HG03159 (cell line): ENCODE data around the gene ZNF521.

Source experiments
- ATAC-seq: cut with Tn5 transposase; IDR thresholded peaks from one replicate; pipeline ENCODE4 v1.9.1; 2021; ENCODE audit warnings: mild to moderate bottlenecking, moderate library complexity; ENCODE audit not compliant: unreplicated experiment

ZNF521 gene

DNA sequence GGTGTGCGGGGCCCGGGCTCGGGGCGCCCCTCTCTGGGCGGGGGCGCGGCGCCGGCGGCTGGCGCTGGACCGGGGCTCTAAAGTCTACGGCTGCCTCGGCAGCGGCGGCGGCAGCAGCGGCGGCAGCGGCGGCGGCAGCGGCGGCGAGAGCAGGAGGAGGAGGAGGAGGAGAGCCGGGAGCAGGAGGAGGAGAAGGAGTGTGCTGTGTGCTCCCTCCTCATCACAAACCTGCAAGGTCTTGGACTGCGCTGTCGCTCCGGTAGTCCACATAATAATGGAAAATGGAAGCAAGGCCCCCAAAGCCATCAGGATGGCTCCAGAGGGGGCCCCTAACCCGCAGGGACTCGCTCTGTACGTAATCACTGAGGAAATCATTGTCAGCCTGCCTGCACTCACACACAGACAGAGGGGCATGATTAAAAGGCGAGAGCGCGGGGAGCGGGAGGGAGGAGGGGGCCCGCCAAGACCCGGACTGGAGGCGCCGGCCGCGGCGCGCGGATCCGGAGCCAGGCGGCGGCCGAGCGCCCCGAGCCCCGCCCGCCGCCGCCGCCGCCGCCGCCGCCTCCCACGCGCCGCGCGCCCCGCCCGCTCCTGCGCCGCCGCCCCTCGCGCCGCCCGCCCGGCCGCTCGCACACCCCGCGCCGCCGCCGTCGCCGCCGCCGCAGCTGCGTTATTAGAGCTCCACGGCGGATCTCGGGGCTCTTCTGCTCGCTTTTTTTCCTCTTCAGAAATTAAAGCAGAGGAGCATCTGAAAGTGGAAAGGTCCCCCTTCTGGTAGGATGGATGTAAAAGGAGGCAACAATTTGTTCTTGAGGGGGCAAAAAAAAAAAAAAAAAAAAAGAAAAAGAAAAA is at the start of gene ZNF521:
TSS of gene ZNF521 (minus strand) at position 390 of the 852 bp plus-strand sequence. CDS start 1,220 bp downstream, outside the sequence.
- ATAC-seq: peak; percentile 69

DNA sequence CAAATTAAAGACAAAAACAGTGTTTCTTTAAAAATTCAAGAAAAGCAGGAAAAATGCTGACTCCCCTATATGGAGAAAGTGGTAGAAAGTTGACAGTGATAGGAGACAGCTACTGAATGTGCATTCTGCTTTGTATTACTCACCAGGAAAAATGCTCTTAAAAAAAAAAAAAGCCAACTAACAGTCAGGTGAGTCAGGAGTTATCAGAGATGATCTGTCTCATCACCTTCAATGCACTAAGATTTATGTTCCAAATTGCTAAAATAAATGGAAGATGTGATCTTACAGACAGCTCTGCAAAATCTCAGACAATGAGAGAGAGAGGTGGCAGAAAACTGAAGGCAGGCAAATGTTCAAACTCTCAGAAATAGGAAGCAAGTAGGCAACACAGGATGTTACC is 47.6 kb upstream of the ZNF521 start:
- no peak for ATAC-seq

DNA sequence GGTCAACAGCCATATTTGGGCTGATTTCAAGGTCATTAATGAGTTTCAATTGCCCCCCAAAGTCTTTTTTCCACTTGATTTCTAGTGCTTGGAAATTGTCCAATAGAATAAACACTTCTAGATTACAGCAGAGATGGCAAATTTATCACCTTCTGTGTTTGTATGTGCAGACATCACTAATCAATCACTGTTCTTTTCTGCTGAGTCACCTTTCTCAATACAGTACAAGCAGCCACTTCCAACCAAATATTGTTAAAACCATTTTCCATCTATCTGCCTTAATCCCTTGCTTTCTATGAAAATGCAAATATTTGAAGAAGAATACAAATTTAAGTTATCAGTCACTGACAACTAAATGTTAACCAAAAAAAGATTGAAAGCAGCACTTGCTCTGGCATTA is 40.2 kb upstream of the ZNF521 start:
- no peak for ATAC-seq

DNA sequence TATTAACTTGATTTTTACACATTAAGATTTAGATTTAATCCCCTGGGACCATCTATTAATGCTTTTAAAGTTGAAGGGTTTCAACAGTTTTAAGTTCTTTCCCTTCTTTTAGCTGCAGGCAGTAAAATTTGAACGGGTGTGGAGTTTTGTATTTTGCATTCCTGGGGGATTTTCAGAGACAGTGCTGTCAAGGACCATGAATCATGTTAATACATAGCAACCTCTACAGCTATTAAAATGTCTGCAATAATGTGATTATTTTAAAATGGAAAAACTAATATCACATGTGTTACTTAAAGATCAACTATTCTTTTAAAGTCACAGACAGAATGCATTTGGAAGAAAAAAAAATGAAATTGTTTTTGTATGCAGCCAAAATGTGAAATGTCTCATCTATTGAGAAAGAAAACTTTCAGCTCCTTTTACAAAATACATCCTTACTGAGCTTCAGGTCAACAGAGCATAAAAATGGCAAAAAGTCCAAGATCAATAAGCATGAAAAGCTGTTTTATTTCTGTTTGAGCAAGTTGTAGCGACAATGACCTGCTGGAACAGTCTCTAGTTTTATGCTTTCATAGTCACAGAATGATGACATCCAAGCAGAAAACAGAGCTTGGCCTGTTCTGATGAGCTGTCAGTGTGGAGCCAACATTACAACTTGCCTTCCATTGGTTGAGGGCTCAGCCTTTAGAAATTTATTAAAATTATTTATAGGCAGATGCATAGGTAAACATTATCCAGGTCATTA is 21.6 kb upstream of the ZNF521 start:
- ATAC-seq: no peak

DNA sequence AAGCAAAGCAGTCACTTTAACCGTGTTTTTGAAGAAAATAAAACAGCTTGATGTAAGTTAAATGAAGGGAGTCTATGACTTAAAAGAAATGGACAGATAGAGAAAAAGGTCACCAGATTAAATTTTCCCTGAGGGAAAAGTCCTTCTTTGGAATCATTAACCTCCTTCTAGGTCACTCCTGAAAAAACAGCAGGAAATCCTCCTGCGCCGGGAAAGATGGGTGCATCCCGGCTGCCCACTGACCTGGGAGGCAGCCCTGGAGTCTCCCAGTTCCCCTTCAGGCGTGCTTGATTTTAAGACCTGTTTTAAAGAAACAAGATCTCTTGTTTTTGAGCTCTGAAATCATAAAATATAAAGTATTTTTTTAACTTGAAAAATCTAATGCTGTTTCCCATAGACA is 18.4 kb upstream of the ZNF521 start:
- no peak for ATAC-seq

DNA sequence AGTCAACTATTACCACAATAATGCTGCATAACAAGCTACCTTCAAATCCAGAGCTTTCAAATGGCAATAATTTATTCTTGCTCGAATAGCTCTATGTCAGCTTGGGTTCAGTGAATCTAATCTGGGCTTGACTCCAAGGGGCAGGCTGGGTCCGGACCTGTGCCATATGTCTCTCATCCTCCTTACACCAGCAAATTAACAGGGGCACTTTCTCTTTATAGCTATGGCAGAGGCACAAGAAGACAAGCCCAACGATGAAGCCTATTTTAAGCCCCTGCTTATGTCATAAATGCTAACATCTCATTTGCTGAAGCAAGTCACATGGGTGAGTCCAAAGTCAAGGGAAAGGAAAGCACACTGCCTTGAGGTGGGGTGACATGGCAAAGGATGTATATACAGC is 13.3 kb upstream of the ZNF521 start:
- no peak for ATAC-seq

DNA sequence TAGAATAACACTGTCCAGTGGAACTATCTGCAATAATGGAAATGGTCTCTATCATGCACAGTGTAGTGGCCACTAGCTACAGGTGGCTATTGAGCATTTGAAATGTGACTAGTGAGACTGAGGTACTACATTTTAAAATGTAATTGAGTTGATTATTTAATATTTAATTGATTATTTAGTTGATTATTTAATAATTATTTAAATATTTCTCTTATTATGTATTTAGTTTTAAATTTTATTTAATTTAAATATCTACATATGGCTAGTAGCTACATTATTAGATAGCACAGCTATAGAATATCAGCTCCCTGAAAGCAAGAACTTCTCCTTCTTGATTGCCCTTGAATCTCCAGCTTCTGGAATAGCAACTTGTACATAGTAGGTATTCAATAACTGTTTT is 12.8 kb upstream of the ZNF521 start:
- ATAC-seq: no peak

DNA sequence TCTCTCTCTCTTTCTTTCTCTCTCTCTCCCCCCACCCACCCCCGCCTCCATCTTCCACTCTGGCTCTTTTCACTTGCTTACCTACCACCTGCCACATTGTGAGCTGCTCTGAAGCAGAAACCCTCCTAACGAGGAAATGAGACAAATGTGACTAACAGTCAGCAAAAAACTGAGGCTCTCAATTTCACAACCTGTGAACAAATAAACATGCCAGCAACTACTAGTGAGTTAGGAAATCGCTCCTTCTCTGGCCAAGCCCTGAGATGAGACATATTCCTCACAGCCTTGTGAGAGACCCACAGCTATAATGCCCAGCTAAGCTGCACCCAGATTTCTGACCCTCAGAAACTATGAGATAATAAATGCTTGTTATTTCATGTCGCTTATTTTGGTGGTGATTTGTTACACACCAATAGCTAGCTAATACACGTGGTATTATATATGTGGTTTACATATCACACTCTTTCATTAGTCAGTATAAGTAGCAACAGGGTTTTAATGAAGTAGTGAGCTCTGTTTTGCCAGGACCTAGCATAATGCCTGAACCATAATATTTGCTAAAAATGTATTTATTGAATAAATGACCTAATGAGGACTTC is 8.4 kb upstream of the ZNF521 start:
- ATAC-seq: no peak

DNA sequence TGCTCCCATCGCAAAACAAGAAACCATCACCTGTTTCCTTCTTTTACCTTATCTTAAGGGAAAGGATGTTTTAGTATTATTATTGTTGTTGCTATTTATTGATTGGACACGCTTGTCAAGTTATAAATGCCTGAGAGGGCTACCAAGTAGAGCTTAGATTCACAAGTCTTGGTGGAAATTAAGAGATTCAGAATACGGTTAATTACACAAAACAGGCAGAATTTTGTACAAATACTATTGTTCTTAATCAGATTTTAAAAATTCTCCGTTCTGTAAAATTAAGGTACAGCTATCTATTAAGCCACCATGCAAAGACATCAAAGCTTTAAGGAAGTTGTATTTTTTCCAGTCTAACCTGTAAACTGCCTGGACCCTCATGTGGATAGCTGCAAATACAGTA is 1.1 kb upstream of the ZNF521 start:
- no peak for ATAC-seq

DNA sequence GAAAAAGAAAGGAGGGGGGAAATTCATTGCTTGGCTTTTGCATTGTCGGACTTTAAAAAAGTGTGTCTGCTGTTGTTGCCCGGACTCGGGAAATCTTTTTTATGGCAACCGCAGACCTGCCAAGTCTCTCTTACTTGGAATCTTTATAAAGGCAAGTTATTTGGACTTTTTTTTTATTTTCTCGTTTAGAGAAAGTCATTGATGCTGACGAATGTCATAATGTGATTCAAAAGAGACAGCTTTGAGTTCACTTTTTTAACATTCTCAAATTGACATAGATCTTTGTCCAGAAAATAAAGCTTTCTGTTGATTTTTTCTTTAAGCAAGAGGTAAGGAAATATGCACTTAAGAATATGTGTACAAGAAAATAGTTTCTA is 651 bp upstream of the ZNF521 start:
- no peak for ATAC-seq

DNA sequence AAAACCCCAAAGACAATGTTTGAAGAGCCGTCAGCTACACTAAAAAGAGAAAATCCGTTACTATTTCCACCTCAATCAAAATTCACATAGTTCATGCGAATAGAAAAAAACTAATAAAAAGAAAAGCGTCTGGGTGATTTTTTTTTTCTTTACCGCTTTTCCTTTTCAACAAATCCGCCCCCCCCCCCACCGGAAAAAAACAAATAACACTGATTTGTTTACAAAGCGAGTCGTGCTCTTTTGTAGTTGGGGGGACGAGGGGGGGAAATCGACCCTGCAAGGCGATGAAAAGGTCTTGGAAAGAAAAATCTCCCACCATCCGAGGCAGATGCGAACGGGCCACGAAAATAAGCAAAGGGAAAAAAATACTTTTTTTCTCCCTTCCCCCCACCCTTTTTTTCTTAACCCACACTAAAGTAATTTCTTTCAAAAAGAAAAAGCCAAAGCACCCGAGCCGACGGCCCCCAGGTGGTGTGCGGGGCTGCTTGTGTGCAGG is 638 bp downstream of the ZNF521 start:
- ATAC-seq: no peak

DNA sequence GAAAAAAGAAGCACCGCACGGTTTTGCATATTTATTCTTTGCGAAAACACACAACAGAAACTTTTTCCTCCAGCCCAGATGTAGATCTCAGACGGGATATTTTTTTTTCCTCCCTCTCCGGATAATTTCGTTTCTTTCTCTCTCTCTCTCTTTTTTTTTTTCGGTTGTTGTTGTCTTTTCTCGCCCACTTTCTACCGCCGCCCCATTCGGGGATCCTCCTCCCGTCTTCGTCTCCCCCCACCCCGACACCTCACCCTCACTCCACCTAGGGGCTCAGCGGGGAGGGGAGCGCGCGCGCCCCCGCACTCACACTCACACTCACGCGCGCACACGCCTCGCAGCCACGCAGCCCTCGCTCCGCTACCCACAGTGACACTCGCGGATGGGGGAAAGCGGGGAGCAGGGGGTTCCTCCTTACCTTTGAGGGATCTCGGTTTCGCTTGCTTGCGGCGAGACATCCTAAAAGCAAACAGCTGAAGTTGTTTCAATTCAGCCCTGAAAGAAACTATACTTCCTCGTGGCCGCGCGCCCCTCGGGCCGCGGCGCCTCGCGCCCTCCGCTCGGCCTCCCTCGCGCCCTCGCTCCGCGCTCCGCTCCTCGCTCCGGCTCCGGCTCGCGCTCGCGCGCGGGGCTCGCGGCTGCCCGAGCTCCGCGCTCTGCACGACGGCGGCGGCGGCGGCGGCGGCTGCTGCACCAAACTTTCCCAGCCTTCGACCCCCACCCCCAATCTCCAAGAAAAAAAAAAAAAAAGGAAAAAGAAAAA is 1.3 kb downstream of the ZNF521 start:
- ATAC-seq: no peak

DNA sequence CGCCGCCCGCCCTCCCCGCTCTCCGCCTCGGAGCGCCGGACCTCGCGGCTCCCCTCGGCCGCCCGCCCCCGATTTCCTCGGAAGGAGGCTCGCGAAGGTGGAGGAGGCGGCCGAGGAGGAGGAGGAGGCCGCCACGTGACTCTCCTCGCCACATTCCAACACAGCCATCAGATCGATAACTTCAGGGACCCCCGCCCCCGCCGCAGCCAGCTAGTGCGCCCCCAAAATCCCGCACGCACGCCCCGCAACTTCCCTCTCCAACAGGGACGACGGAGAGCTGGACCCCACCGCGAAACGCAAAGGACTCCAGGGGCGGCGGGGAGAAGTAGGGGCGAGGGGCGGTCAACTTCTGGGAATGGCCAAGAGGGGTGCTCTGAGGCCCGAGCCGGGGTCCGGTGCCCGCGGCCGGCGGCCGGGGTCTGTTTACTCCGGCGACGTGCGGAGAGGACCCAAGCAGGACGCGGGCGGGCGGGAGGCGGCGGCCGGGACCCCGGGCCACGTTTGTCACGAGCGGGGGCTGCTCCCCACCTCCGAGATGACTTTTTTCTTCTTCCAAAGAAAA is 2.0 kb downstream of the ZNF521 start:
- ATAC-seq: no peak

DNA sequence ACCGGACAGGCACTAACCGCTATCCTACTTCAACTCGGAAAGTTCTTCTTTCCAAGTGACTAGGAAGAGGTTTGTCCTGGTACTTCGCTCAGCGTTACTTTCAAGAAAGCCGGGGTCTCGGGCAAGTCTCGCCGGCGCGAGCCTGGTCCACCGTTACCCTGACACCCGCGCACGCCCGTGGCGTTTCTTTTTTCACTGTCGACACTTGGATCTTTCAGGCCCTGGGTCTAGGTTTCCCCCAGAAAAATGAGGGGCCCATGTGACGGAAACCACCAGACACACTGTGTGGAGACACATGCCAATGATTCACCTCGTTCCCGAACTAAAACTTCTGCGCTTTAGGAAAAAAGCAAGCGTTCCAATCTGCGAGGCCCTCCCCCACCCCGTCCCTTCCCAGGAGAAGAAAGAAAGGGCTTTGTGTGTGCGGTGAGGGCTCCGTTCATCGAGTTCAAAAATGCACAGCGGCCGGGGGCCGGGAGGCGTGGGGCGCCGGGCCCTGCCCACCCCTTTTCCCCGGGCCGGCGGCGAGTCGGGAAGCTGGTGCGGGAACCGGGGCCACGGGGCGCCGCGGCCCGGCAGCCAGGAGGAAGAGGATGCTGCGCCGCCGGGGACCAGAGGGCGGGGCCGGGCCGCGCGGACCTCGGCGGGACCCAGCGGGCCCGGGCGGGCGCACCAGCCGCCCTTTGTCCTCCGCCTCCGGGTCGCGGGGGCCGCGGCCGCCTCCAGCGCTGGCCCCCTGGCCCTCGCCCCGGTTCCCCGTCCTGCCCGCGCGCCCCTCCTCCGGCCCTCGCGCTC is 2.6 kb downstream of the ZNF521 start:
- ATAC-seq: no peak

DNA sequence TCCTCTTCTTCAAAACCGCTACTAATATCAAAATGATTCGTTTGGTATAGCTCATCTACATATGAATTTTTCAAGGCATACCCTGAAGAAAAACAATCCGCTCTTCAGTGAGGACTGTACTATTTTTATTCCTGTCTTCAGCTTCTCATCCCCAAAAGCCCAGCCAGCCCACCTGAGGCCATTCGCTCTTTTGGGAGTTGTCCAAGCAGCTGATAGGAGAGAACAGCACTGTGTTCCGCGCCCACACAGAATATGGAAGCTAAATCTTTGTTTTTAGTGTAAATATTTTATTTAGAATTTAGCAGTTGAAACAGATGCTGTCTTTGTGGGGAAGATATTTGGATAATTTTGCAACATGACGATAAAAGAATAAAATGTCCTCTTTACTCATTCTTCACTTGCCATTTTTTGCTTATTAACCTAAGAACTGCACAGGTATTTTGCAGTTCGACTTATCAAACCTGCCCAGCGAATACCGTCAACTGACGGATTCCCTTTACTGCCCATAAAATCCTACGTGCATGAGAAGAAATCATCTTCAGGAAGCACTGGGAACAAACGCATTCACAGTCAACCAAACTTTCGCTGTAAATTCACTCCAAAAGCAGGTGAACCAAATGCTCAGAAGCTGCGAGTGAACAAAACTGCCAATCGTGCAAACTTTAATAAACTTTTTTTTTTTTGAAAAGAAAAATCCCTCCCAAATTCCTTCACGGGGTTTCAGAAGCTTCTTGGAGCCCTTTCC is 3.4 kb downstream of the ZNF521 start:
- no peak for ATAC-seq

DNA sequence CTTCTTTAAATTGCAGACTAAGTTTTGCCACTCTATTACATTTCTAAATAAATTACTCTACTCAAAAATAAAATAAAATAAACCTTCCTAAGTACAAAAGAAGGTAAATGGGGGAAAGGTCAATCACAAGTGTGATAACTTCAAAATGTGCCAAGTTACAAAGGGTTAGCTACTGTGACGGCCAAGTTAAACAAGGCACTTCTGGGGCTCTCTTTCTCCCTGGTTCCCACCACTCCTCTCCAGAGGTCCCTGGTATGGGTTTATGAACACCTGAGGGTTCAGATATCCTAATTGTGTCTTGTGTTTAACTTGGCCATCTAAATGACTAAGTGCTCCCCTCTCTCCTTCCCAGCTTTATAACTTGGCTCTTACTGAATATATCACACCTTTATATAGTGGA is 5.4 kb downstream of the ZNF521 start:
- ATAC-seq: no peak

DNA sequence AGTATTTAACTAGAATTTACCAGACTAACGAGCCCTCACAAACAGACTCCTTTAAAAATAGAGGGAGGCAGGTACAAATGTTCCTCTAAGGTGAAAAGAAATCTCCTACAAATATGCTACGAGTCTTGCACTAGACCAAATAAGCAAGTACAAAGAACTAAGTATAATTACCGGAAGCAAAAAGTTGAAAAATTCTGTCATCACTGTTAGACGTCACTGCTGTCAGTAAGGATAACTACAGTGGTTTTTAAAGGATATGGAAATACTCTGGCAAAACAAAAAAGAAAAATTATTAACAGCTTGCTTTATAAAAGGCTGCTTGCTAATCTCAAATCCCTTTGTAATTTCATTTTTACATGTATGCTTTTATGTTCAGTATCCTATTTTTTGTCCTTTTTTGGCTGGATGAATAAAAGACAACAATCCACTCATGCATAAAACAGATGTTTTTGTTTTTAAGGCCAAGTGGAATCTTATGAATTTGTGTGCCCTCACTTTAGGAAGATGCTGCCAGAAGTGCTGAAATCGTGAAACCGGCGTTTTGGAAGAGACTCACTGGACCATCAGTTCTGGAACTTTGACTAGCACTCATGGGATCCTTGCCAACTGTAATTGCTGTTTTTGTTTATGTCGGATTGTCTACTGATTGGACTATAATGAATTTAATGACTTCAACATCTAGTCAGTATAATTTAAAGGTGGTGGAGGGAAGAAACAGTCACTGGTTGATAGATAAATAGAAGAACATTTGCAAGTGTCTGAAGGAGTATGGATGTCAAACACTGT is 6.7 kb downstream of the ZNF521 start:
- no peak for ATAC-seq

DNA sequence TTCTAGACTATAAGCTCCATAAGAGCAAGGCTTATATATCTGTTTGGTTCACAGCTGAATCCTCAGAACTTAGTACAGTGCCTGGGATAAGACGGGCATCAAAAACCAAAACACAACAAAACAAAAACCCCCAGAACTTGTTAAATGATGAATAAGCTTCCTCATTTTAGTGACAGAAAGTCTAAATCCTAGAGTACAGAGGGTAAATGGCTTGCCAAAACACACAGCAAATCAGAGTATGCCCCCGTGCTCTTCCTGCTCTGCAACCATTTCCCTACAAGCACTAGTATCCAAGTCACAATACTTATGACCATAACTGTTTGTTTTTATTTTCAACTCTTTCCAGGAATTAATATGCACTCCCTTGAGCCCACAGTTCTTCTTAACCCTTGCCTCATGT is 10.1 kb downstream of the ZNF521 start:
- no peak for ATAC-seq
